ENCODE data around the gene DTNBP1. TPM values are rescaled to one million over a fixed set of nuclear protein-coding genes. Genes with fewer than 3 reads are reported as not detected.

The DTNBP1 gene
- total and polyA plus RNA-seq, 11 donors, result 7.0 to 38.4 (median 18.5) TPM

GRCh38 chr6:15509335-15509933 is 153.4 kb downstream of the DTNBP1 start:
- DNase-seq, result no peak
- intact Hi-C loops (cut with DNase I), result loop anchor here in 4 of 10 donors (5.0 to 10.0 kb wide), 4 partner anchors 113 to 1385 kb away; no protein-coding TSS in a partner anchor
- 85 to 92% (median 87%) methylated on average over 13 of the region's 13 CpGs for WGBS, 4 donors
- no peak overlapping the region for H3K4me3 ChIP-seq
- H3K9me3 ChIP-seq, result no peaks in the 10 kb centered on the region
- H3K27me3 ChIP-seq, result no peaks in the 10 kb centered on the region
- no peak for ATAC-seq
- TF ChIP-seq CTCF (IDR thresholded peaks at IDR 0.05), result no peak
- TF ChIP-seq POLR2A (IDR thresholded peaks at IDR 0.05), result no peak
- peaks cover 0 to 93% (median 56%) of the 10 kb centered on the region in 9 donors for H3K36me3 ChIP-seq
- H3K4me1 ChIP-seq, result peaks cover 0 to 62% (median 25%) of the 10 kb centered on the region in 12 donors
- no peak overlapping the region for H3K27ac ChIP-seq

GRCh38 chr6:15508931-15509330 is 153.9 kb downstream of the DTNBP1 start:
- Histone ChIP-seq H3K4me3 (no peak overlapping the region), H3K27me3 (no peaks in the 10 kb centered on the region), H3K27ac (no peak overlapping the region), H3K4me1 (peaks cover 0 to 65% (median 30%) of the 10 kb centered on the region in 12 donors), H3K9me3 (no peaks in the 10 kb centered on the region), H3K36me3 (peaks cover 0 to 88% (median 52%) of the 10 kb centered on the region in 9 donors)
- 90 to 95% (median 93%) methylated on average over 15 of the region's 15 CpGs for WGBS, 4 donors
- DNase-seq (no peak), ATAC-seq (no peak)
- intact Hi-C loops (cut with DNase I), result loop anchor here in 4 of 10 donors (5.0 to 10.0 kb wide), 4 partner anchors 113 to 1384 kb away; no protein-coding TSS in a partner anchor
- TF ChIP-seq CTCF (IDR thresholded peaks at IDR 0.05) (no peak), POLR2A (IDR thresholded peaks at IDR 0.05) (no peak)

- ATAC-seq (no peak), DNase-seq (no peak)
- no peak overlapping the region for H3K4me3 ChIP-seq
- H3K9me3 ChIP-seq, result no peaks in the 10 kb centered on the region
- peaks cover 0 to 65% (median 34%) of the 10 kb centered on the region in 12 donors for H3K4me1 ChIP-seq
- TF ChIP-seq CTCF (IDR thresholded peaks at IDR 0.05) (no peak), POLR2A (IDR thresholded peaks at IDR 0.05) (no peak)
- intact Hi-C loops (cut with DNase I), result loop anchor here in 4 of 10 donors (5.0 to 10.0 kb wide), 4 partner anchors 114 to 1384 kb away; no protein-coding TSS in a partner anchor
- no peaks in the 10 kb centered on the region for H3K27me3 ChIP-seq
- peak overlapping the region in 1 of 12 donors; percentile 27 for H3K27ac ChIP-seq
- H3K36me3 ChIP-seq, result peaks cover 0 to 83% (median 47%) of the 10 kb centered on the region in 9 donors
- WGBS, 4 donors, result 92 to 96% (median 94%) methylated on average over 6 of the region's 6 CpGs
Observed at GRCh38 chr6:15508441-15508871, 154.4 kb downstream of the DTNBP1 start.

GRCh38 chr6:15507746-15508145 is 155.1 kb downstream of the DTNBP1 start:
- H3K36me3 ChIP-seq, result peaks cover 0 to 76% (median 40%) of the 10 kb centered on the region in 9 donors
- no peak for ATAC-seq
- H3K27ac ChIP-seq, result no peak overlapping the region
- intact Hi-C loops (cut with DNase I), result loop anchor here in 4 of 10 donors (5.0 to 10.0 kb wide), 4 partner anchors 115 to 1383 kb away; no protein-coding TSS in a partner anchor
- TF ChIP-seq POLR2A (IDR thresholded peaks at IDR 0.05) (no peak), CTCF (IDR thresholded peaks at IDR 0.05) (no peak)
- no peaks in the 10 kb centered on the region for H3K27me3 ChIP-seq
- H3K9me3 ChIP-seq, result no peaks in the 10 kb centered on the region
- 87 to 92% (median 90%) methylated on average over 14 of the region's 14 CpGs for WGBS, 4 donors
- no peak overlapping the region for H3K4me3 ChIP-seq
- peaks cover 0 to 64% (median 38%) of the 10 kb centered on the region in 12 donors for H3K4me1 ChIP-seq
- no peak for DNase-seq
